Chondrocyte (in vitro differentiated cells): ENCODE measurements around the gene RAPGEF5. TPM values are rescaled to one million over a fixed set of nuclear protein-coding genes. Genes with fewer than 3 reads are reported as not detected.

Source experiments
- DNase-seq: peaks from one replicate; pipeline ENCODE4 v3.0.0; 2021; ENCODE audit warnings: mixed read lengths, low spot score
- H3K27ac Mint-ChIP-seq: one replicate; pipeline ENCODE4 v1.8.0; 2021; ENCODE audit warnings: mild to moderate bottlenecking, moderate library complexity, mixed read lengths; ENCODE audit not compliant: unreplicated experiment
- H3K27me3 Mint-ChIP-seq: 2 replicates; pipeline ENCODE4 v1.8.0; 2021; ENCODE audit warnings: low read depth, mixed read lengths
- H3K36me3 Mint-ChIP-seq: 2 replicates; pipeline ENCODE4 v1.8.0; 2021; ENCODE audit warnings: low read depth, mixed read lengths
- H3K4me1 Mint-ChIP-seq: 2 replicates; pipeline ENCODE4 v1.8.0; 2021; ENCODE audit warnings: low read depth, mild to moderate bottlenecking, mixed read lengths
- H3K4me3 Mint-ChIP-seq: one replicate; pipeline ENCODE4 v1.8.0; 2021; ENCODE audit warnings: mild to moderate bottlenecking, moderate library complexity, mixed read lengths; ENCODE audit not compliant: unreplicated experiment
- H3K9me3 Mint-ChIP-seq: 2 replicates; pipeline ENCODE4 v1.8.0; 2021; ENCODE audit warnings: low read depth, mixed read lengths
- CTCF ChIP-seq: fragments of 200-600 bp; sonication (generic); IDR thresholded peaks from 2 replicates; pipeline ENCODE4 v1.5.0; 2021; ENCODE audit warnings: antibody characterized with exemption, mild to moderate bottlenecking, moderate library complexity
- total RNA-seq: library from RNA; stranded (reverse); gene quantifications from 3 replicates; pipeline ENCODE4 v1.2.1, GENCODE V29; 2021

Gene RAPGEF5
- total RNA-seq, 1 donor from 2014 or later, result 2.2 TPM

GRCh38 chr7:22200238-22200637 lies 156.7 kb downstream of the RAPGEF5 start:
- Mint-ChIP-seq H3K9me3 (no peaks in the 10 kb centered on the region), H3K27me3 (no peaks in the 10 kb centered on the region), H3K4me1 (peaks cover 19% of the 10 kb centered on the region), H3K4me3 (no peak overlapping the region), H3K27ac (no peak overlapping the region), H3K36me3 (no peaks in the 10 kb centered on the region)
- DNase-seq, result no peak
- no peak for TF ChIP-seq CTCF

- DNase-seq, result no peak
- no peak overlapping the region for H3K27ac Mint-ChIP-seq
- no peak overlapping the region for H3K4me3 Mint-ChIP-seq
- H3K4me1 Mint-ChIP-seq, result peaks cover 13% of the 10 kb centered on the region
- H3K36me3 Mint-ChIP-seq, result no peaks in the 10 kb centered on the region
- TF ChIP-seq CTCF, result no peak
- H3K27me3 Mint-ChIP-seq, result peaks cover 2% of the 10 kb centered on the region
- H3K9me3 Mint-ChIP-seq, result no peaks in the 10 kb centered on the region
Observed at GRCh38 chr7:22197376-22197775, 159.6 kb downstream of the RAPGEF5 start.

- Mint-ChIP-seq H3K27me3 (peaks cover 2% of the 10 kb centered on the region), H3K36me3 (no peaks in the 10 kb centered on the region), H3K27ac (no peak overlapping the region), H3K9me3 (no peaks in the 10 kb centered on the region), H3K4me1 (peaks cover 13% of the 10 kb centered on the region), H3K4me3 (no peak overlapping the region)
- no peak for TF ChIP-seq CTCF
- DNase-seq, result no peak
Observed at GRCh38 chr7:22196429-22196828, 160.5 kb downstream of the RAPGEF5 start.

GRCh38 chr7:22195397-22196172 lies 161.4 kb downstream of the RAPGEF5 start:
- H3K4me1 Mint-ChIP-seq, result peaks cover 13% of the 10 kb centered on the region
- TF ChIP-seq CTCF, result no peak

GRCh38 chr7:22194658-22195273 lies 162.2 kb downstream of the RAPGEF5 start:
- Mint-ChIP-seq H3K4me3 (no peak overlapping the region), H3K9me3 (no peaks in the 10 kb centered on the region)

More at GRCh38 chr7:22195397-22196172, 161.4 kb downstream of the RAPGEF5 start:
- no peak overlapping the region for H3K27ac Mint-ChIP-seq
- no peaks in the 10 kb centered on the region for H3K36me3 Mint-ChIP-seq
- no peaks in the 10 kb centered on the region for H3K9me3 Mint-ChIP-seq
- H3K27me3 Mint-ChIP-seq, result peaks cover 2% of the 10 kb centered on the region
- no peak for DNase-seq
- H3K4me3 Mint-ChIP-seq, result no peak overlapping the region

More at GRCh38 chr7:22194658-22195273, 162.2 kb downstream of the RAPGEF5 start:
- DNase-seq, result no peak
- TF ChIP-seq CTCF, result no peak
- peaks cover 13% of the 10 kb centered on the region for H3K4me1 Mint-ChIP-seq
- H3K27me3 Mint-ChIP-seq, result peaks cover 2% of the 10 kb centered on the region
- no peak overlapping the region for H3K27ac Mint-ChIP-seq
- no peaks in the 10 kb centered on the region for H3K36me3 Mint-ChIP-seq
